GM10266 (cell line): ENCODE results near the gene CCSER1.

ENCODE experiments used
- DNase-seq: peaks from one replicate; pipeline ENCODE4 v3.0.0; 2012; ENCODE audit errors: extremely low spot score
- TF ChIP-seq, protein P1 (sequence below): IDR thresholded peaks from 2 replicates; pipeline ENCODE4 v1.5.1; 2012; ENCODE audit warnings: mild to moderate bottlenecking, low read depth; ENCODE audit not compliant: control insufficient read depth, insufficient read depth; ENCODE audit errors: missing control alignments

The CCSER1 gene

DNA sequence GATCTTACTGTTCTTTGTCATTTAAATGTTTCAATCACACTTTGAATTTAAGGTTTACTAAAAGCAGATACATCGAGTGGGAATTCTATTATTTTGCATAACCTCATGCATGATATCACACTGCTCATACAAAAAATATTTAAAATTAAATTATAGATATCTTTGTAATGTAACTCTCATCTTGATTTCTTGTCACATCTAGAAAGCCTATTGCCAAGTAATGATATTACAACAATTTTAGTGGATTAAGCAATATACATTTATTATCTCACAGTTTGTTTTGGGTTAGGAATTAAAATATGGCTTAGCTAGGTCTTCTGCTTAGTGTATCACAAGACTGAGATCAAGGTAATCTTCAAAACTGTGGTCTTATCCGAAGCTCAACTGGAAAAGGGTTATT lies 865.0 kb downstream of the CCSER1 start:
- TF ChIP-seq, protein P1, sequence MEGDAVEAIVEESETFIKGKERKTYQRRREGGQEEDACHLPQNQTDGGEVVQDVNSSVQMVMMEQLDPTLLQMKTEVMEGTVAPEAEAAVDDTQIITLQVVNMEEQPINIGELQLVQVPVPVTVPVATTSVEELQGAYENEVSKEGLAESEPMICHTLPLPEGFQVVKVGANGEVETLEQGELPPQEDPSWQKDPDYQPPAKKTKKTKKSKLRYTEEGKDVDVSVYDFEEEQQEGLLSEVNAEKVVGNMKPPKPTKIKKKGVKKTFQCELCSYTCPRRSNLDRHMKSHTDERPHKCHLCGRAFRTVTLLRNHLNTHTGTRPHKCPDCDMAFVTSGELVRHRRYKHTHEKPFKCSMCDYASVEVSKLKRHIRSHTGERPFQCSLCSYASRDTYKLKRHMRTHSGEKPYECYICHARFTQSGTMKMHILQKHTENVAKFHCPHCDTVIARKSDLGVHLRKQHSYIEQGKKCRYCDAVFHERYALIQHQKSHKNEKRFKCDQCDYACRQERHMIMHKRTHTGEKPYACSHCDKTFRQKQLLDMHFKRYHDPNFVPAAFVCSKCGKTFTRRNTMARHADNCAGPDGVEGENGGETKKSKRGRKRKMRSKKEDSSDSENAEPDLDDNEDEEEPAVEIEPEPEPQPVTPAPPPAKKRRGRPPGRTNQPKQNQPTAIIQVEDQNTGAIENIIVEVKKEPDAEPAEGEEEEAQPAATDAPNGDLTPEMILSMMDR, result no peak
- no peak for DNase-seq

DNA sequence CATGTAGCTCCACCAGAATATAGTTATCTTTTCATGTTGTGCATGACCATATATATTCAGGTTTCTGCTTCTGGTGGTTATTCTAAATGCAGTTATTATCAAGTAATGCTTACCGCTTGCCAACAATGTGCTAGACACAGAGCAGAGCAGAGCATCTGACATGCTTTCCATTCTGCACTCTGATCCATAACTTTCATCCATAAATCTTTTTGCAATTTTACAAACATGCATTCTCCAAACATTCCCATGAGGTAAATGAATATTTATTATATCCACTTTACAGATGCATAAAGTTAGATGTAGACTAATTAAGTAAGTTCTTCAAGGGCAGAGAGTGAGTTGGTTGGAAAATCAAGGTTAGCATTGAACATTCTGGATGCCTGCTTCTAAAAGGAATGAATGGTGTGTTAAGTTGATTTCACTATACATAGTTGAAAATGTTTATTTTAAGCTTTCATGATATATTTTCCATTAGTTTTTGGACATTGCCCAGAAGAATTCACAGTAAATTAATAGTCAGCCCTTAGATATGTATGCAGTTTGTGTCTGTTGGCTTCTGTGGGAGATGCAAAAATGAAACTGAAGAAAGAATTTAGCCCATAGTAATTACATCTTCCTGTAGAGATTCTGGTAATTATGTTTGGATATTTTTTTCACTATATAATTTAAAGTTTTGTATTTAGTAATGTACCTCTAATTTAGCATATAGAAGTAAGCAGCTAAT lies 867.8 kb downstream of the CCSER1 start:
- DNase-seq, result no peak
- TF ChIP-seq, protein P1, result no peak

DNA sequence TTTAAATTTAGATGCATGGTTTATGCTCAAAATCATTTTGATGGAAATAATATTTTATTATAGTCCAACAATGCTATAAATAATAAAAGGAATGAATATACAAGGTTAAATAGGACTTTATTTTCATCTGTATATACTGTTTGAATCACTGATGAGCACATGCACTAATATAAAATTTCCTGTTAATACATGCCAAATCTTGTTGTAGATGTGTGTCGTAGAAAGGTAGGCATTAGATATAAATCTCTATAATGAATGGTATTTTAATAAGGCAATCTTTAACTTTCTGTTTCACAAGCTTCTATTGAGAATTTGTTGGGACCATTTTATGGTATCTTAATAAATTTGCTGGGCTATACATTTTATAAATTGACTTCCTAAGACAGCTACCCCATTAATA lies 868.8 kb downstream of the CCSER1 start:
- TF ChIP-seq, protein P1, result no peak

DNA sequence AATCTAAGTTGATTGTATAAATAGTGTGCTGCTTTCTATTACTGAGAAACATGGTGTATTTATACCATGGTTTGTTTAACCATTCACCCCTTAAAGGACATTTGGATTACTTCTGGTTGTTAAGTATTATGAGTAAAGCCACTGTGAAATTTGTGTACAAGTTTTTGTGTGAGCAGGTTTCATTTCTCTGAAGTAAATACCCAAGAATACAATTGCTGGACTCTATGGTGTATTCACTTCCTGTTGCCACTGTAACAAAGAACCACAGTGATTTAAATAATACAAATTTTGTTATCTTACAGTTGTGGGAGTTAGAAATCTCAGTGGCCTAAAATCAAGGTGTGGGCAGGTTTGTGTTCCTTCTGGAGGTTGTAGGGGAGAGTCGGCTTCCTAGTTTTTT lies 869.6 kb downstream of the CCSER1 start:
- TF ChIP-seq, protein P1, result no peak
- DNase-seq, result no peak

More for the DNA sequence above, 868.8 kb downstream of the CCSER1 start:
- no peak for DNase-seq

- TF ChIP-seq, protein P1, result no peak
- DNase-seq, result no peak
These were observed 888.7 kb downstream of the CCSER1 start for GRCh38 chr4:91015861-91016260.

GRCh38 chr4:91019513-91019912 lies 892.3 kb downstream of the CCSER1 start:
- TF ChIP-seq, protein P1, result no peak

More at GRCh38 chr4:91019513-91019912, 892.3 kb downstream of the CCSER1 start:
- no peak for DNase-seq
